Smooth muscle cell (in vitro differentiated cells): Measurements from ENCODE around the gene MKI67. TPM values are rescaled to one million over a fixed set of nuclear protein-coding genes. Genes with fewer than 3 reads are reported as not detected.

Experiments
- DNase-seq: peaks from one replicate; lab custom pipeline; 2025; ENCODE audit not compliant: unreplicated experiment; lab: John Stamatoyannopoulos, UW
- H2AFZ ChIP-seq: fragments of 200-600 bp; sonication (generic); 2 replicates; pipeline ENCODE4 v1.6.0; 2016; ENCODE audit warnings: antibody characterized with exemption, low read depth, mild to moderate bottlenecking
- H3F3A ChIP-seq: fragments of 200-600 bp; sonication (generic); 2 replicates; pipeline ENCODE4 v1.6.0; 2017; ENCODE audit warnings: antibody characterized with exemption, low read depth
- H3K27ac ChIP-seq: fragments of 200-600 bp; sonication (generic); 2 replicates; pipeline ENCODE4 v1.5.1; 2016; ENCODE audit warnings: low read depth, mild to moderate bottlenecking
- H3K27me3 ChIP-seq: fragments of 200-600 bp; sonication (generic); 2 replicates; pipeline ENCODE4 v1.6.1; 2016; ENCODE audit warnings: low read depth, mild to moderate bottlenecking
- H3K36me3 ChIP-seq: fragments of 200-600 bp; sonication (generic); 2 replicates; pipeline ENCODE4 v1.5.1; 2016; ENCODE audit warnings: low read depth
- H3K4me1 ChIP-seq: fragments of 200-600 bp; sonication (generic); 2 replicates; pipeline ENCODE4 v1.5.1; 2016; ENCODE audit warnings: low read depth
- H3K4me2 ChIP-seq: fragments of 200-600 bp; sonication (generic); 2 replicates; pipeline ENCODE4 v1.6.0; 2016; ENCODE audit warnings: mild to moderate bottlenecking
- H3K4me3 ChIP-seq: fragments of 200-600 bp; sonication (generic); 2 replicates; pipeline ENCODE4 v1.5.1; 2016; ENCODE audit warnings: mild to moderate bottlenecking
- H3K79me2 ChIP-seq: fragments of 200-600 bp; sonication (generic); 2 replicates; pipeline ENCODE4 v1.6.0; 2016; ENCODE audit warnings: low read depth, mild to moderate bottlenecking
- H3K9ac ChIP-seq: fragments of 200-600 bp; sonication (generic); 2 replicates; pipeline ENCODE4 v1.6.0; 2016; ENCODE audit warnings: low read depth
- H3K9me3 ChIP-seq: fragments of 200-600 bp; sonication (generic); replicated peaks from 2 replicates; pipeline ENCODE4 v1.5.1; 2016; ENCODE audit warnings: low read depth
- H4K20me1 ChIP-seq: fragments of 200-600 bp; sonication (generic); 2 replicates; pipeline ENCODE4 v1.6.0; 2016; ENCODE audit warnings: low read depth
- CTCF ChIP-seq: fragments of 200-600 bp; sonication (generic); IDR thresholded peaks from 2 replicates; pipeline ENCODE4 v1.5.1; 2017; ENCODE audit warnings: borderline replicate concordance, mild to moderate bottlenecking, antibody characterized with exemption; ENCODE audit not compliant: insufficient read depth, poor library complexity, severe bottlenecking
- whole genome bisulfite sequencing: methylation state at CpG from one replicate; pipeline ENCODE4 v1.1.7; 2016; ENCODE audit warnings: low lambda C conversion rate; 5-methylcytosine and 5-hydroxymethylcytosine counted together
- polyA plus RNA-seq: library from polyadenylated mRNA; unstranded; fragments of >200 nt; fragmentation: Nextera tagmentation; extraction: Ambion mirVana; gene quantifications from 2 replicates; pipeline ENCODE4 v1.2.1, GENCODE V29; 2016
- total RNA-seq: library from RNA; depleted of rRNA; stranded (reverse); fragments of >200 nt; gene quantifications from 2 replicates; pipeline ENCODE4 v1.2.3, GENCODE V29; 2014

Gene MKI67
- total and polyA plus RNA-seq, 2 experiments from 2014 or later: 7.9 to 10.8 TPM

- no peak for TF ChIP-seq CTCF
- Histone ChIP-seq H3K36me3 (peaks cover 20% of the 10 kb centered on the region), H3K79me2 (no peaks in the 10 kb centered on the region), H3K27me3 (no peaks in the 10 kb centered on the region), H4K20me1 (no peaks in the 10 kb centered on the region), H2AFZ (no peak overlapping the region), H3K9ac (no peak overlapping the region), H3K4me3 (no peak overlapping the region), H3K4me1 (no peaks in the 10 kb centered on the region), H3K27ac (no peak overlapping the region), H3F3A (no peaks in the 10 kb centered on the region), H3K9me3 (no peaks in the 10 kb centered on the region), H3K4me2 (no peak overlapping the region)
- WGBS: 94% methylated on average over 21 of the region's 21 CpGs
- no peak for DNase-seq
Observed at GRCh38 chr10:128077155-128077875, 48.9 kb downstream of the MKI67 start.

GRCh38 chr10:128074589-128074988, 51.6 kb downstream of the MKI67 start:
- no peaks in the 10 kb centered on the region for H4K20me1 ChIP-seq
- no peak overlapping the region for H3K9ac ChIP-seq
- H3K4me2 ChIP-seq: no peak overlapping the region
- H3K36me3 ChIP-seq: peaks cover 20% of the 10 kb centered on the region
- H3F3A ChIP-seq: no peaks in the 10 kb centered on the region
- no peaks in the 10 kb centered on the region for H3K9me3 ChIP-seq
- no peaks in the 10 kb centered on the region for H3K4me1 ChIP-seq
- no peak overlapping the region for H2AFZ ChIP-seq
- H3K27me3 ChIP-seq: no peaks in the 10 kb centered on the region
- no peaks in the 10 kb centered on the region for H3K79me2 ChIP-seq
- no peak for TF ChIP-seq CTCF
- no peak overlapping the region for H3K27ac ChIP-seq
- no peak overlapping the region for H3K4me3 ChIP-seq
- no peak for DNase-seq
- 98% methylated on average over 5 of the region's 5 CpGs for WGBS

- no peak for TF ChIP-seq CTCF
- no peak for DNase-seq
- Histone ChIP-seq H4K20me1 (no peaks in the 10 kb centered on the region), H3K9ac (no peak overlapping the region), H3K27me3 (no peaks in the 10 kb centered on the region), H3K4me2 (no peak overlapping the region), H3K4me1 (no peaks in the 10 kb centered on the region), H3K79me2 (no peaks in the 10 kb centered on the region), H3K4me3 (no peak overlapping the region), H3F3A (no peaks in the 10 kb centered on the region), H3K36me3 (peaks cover 20% of the 10 kb centered on the region), H3K9me3 (no peaks in the 10 kb centered on the region), H3K27ac (no peak overlapping the region), H2AFZ (no peak overlapping the region)
- 93% methylated on average over 2 of the region's 2 CpGs for WGBS
Observed at GRCh38 chr10:128073890-128074289, 52.3 kb downstream of the MKI67 start.
